ENCODE data around the gene LRCH1.

DNA sequence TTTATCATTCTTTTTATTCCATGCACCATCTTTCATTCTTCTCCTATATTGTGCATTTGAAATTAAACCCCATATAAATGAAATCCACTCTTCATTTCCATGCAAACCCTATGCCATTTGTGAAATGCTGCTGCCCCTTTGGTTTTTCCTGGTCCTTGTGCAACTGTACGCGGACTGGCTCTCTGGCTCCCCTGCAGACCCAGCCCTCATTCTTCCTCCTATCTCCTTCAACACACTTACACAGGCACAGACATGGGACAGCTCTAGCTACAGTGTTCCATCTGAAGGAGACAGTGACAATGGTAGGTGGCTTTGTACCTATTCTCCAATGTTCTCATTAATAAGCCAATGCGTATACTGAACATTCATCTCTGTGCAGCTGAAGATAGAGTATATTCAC lies 162.4 kb downstream of the LRCH1 start:
- TF ChIP-seq POLR2A (IDR thresholded peaks at IDR 0.05; ENCODE audit: low read length) (no peak), GATA1 (IDR thresholded peaks at IDR 0.05; ENCODE audit: low read depth, low read length) (no peak)

Data from erythroblast (primary cell).